ENCODE data around the gene MAP3K21. TPM values are rescaled to one million over a fixed set of nuclear protein-coding genes. Genes with fewer than 3 reads are reported as not detected.

The MAP3K21 gene
- polyA plus RNA-seq, 3 donors = 0.38 to 2.7 (median 0.59) TPM

DNA sequence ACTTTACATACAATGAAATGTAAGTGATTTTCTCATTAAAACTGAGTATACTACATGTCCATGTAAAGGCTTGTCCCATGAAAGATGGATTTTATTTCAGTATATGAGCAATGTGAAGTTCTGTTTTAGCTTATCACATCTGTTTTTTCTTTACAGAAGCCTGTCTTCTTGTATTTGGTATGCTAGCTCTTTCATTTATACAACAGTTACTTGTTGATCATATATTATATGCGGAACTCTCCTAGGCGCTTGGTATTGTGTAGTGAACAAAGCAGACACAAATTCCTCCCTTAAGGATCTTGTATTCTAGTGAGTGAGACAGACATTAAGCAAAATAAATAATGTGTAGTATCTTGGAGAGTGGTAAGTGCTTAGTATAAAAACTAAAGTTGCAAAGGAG, 10.6 kb downstream of the MAP3K21 start:
- Mint-ChIP-seq H3K27ac (no peak overlapping the region), H3K4me3 (no peak overlapping the region)
- H3K4me2 ChIP-seq (replicated peaks; ENCODE audit: extremely low read depth, low read length, poor library complexity, severe bottlenecking) = no peak overlapping the region

DNA sequence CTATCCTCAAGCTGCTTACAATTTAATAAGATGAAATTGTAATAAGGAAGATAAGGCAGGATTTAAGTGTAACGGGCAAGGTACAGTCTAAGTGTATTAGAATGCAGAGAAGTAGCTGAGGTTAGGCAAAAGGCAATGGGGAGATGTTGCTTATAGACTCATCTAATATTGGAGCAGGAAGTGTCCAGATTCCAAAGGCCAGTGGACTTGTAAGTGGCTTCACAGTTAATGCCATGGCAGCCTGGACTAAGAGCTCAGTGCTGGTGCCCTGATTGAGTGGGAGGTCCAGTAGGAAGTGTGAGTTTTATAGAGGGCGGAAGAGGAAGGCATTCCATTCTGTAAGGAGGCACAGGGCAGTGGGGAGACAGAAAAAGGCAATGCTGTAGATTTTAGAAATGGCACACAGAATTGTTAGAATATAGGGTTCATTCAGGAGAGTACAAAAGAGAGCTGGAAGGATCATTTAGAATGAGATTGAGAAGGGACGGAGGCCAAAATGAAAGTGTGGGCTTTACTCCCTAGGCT, 12.6 kb downstream of the MAP3K21 start:
- 97% methylated on average over 3 of the region's 3 CpGs for WGBS (ENCODE audit: insufficient coverage)

More for the DNA sequence above, 10.6 kb downstream of the MAP3K21 start:
- no peaks in the 10 kb centered on the region for H3K36me3 ChIP-seq (replicated peaks in 1 of 2; ENCODE audit: control insufficient read depth in 1 of 2, insufficient read depth in 2 of 2, low read length in 2 of 2)
- no peak overlapping the region for H2AFZ ChIP-seq (ENCODE audit: insufficient read depth, low read depth, low read length, poor library complexity, severe bottlenecking)
- H3K4me1 ChIP-seq (ENCODE audit: control insufficient read depth in 1 of 2, insufficient read depth in 2 of 2, low read length in 2 of 2) = peaks cover 3 to 4% of the 10 kb centered on the region in 2 donors
- intact Hi-C loops (cut with micrococcal nuclease) = no loop called here
- no peaks in the 10 kb centered on the region for H4K20me1 ChIP-seq (ENCODE audit: insufficient read depth, low read length)
- WGBS (ENCODE audit: insufficient coverage) = no CpG with 5 or more reads among the region's 2 CpGs
- Mint-ChIP-seq H3K36me3 (no peaks in the 10 kb centered on the region), H3K9me3 (peaks cover 0 to 9% (median 4%) of the 10 kb centered on the region in 7 donors), H3K27me3 (ENCODE audit: low read depth in 3 of 3) (peaks cover 0 to 3% (median 2%) of the 10 kb centered on the region in 3 donors), H3K4me1 (peaks cover 17% of the 10 kb centered on the region)
- no peak overlapping the region for H3K27ac ChIP-seq (ENCODE audit: low read depth in 1 of 2, low read length in 2 of 2)
- H3K9ac ChIP-seq (ENCODE audit: insufficient read depth, low read length, poor library complexity, severe bottlenecking) = no peak overlapping the region
- no peak for DNase-seq
- no peaks in the 10 kb centered on the region for H3K27me3 ChIP-seq (ENCODE audit: control insufficient read depth in 2 of 2, insufficient read depth in 2 of 2, low read length in 2 of 2)
- H3K4me3 ChIP-seq (replicated peaks in 1 of 3; ENCODE audit: low read depth in 2 of 3, low read length in 3 of 3) = no peak overlapping the region
- H3K9me3 ChIP-seq (replicated peaks in 1 of 2; ENCODE audit: control insufficient read depth in 1 of 2, insufficient read depth in 1 of 2, low read length in 2 of 2) = no peaks in the 10 kb centered on the region
- H3K79me2 ChIP-seq (ENCODE audit: insufficient read depth, low read length) = no peaks in the 10 kb centered on the region
- TF ChIP-seq, protein P1, sequence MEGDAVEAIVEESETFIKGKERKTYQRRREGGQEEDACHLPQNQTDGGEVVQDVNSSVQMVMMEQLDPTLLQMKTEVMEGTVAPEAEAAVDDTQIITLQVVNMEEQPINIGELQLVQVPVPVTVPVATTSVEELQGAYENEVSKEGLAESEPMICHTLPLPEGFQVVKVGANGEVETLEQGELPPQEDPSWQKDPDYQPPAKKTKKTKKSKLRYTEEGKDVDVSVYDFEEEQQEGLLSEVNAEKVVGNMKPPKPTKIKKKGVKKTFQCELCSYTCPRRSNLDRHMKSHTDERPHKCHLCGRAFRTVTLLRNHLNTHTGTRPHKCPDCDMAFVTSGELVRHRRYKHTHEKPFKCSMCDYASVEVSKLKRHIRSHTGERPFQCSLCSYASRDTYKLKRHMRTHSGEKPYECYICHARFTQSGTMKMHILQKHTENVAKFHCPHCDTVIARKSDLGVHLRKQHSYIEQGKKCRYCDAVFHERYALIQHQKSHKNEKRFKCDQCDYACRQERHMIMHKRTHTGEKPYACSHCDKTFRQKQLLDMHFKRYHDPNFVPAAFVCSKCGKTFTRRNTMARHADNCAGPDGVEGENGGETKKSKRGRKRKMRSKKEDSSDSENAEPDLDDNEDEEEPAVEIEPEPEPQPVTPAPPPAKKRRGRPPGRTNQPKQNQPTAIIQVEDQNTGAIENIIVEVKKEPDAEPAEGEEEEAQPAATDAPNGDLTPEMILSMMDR (IDR thresholded peaks at IDR 0.05) = no peak

More for the DNA sequence above, 12.6 kb downstream of the MAP3K21 start:
- peaks cover 15% of the 10 kb centered on the region for H3K4me1 Mint-ChIP-seq
- Histone ChIP-seq H3K36me3 (replicated peaks in 1 of 2; ENCODE audit: control insufficient read depth in 1 of 2, insufficient read depth in 2 of 2, low read length in 2 of 2) (no peaks in the 10 kb centered on the region), H3K27ac (ENCODE audit: low read depth in 1 of 2, low read length in 2 of 2) (no peak overlapping the region), H3K9ac (ENCODE audit: insufficient read depth, low read length, poor library complexity, severe bottlenecking) (no peak overlapping the region), H2AFZ (ENCODE audit: insufficient read depth, low read depth, low read length, poor library complexity, severe bottlenecking) (no peak overlapping the region), H3K4me3 (replicated peaks in 1 of 3; ENCODE audit: low read depth in 2 of 3, low read length in 3 of 3) (no peak overlapping the region), H3K27me3 (ENCODE audit: control insufficient read depth in 2 of 2, insufficient read depth in 2 of 2, low read length in 2 of 2) (no peaks in the 10 kb centered on the region), H3K4me2 (replicated peaks; ENCODE audit: extremely low read depth, low read length, poor library complexity, severe bottlenecking) (no peak overlapping the region), H3K4me1 (ENCODE audit: control insufficient read depth in 1 of 2, insufficient read depth in 2 of 2, low read length in 2 of 2) (no peaks in the 10 kb centered on the region), H3K79me2 (ENCODE audit: insufficient read depth, low read length) (no peaks in the 10 kb centered on the region), H3K9me3 (replicated peaks in 1 of 2; ENCODE audit: control insufficient read depth in 1 of 2, insufficient read depth in 1 of 2, low read length in 2 of 2) (no peaks in the 10 kb centered on the region), H4K20me1 (ENCODE audit: insufficient read depth, low read length) (no peaks in the 10 kb centered on the region)
- no peak overlapping the region for H3K27ac Mint-ChIP-seq
- H3K36me3 Mint-ChIP-seq = no peaks in the 10 kb centered on the region
- H3K4me3 Mint-ChIP-seq = no peak overlapping the region
- no peak for DNase-seq
- H3K9me3 Mint-ChIP-seq = peaks cover 3 to 11% (median 5%) of the 10 kb centered on the region in 7 donors
- peaks cover 0 to 3% (median 2%) of the 10 kb centered on the region in 3 donors for H3K27me3 Mint-ChIP-seq (ENCODE audit: low read depth in 3 of 3)
- intact Hi-C loops (cut with micrococcal nuclease) = no loop called here
- TF ChIP-seq, protein P1 (IDR thresholded peaks at IDR 0.05) = no peak

All from CD14-positive monocyte (primary cell).